Measurements from ENCODE around the gene SEMA4D.

SEMA4D gene

DNA sequence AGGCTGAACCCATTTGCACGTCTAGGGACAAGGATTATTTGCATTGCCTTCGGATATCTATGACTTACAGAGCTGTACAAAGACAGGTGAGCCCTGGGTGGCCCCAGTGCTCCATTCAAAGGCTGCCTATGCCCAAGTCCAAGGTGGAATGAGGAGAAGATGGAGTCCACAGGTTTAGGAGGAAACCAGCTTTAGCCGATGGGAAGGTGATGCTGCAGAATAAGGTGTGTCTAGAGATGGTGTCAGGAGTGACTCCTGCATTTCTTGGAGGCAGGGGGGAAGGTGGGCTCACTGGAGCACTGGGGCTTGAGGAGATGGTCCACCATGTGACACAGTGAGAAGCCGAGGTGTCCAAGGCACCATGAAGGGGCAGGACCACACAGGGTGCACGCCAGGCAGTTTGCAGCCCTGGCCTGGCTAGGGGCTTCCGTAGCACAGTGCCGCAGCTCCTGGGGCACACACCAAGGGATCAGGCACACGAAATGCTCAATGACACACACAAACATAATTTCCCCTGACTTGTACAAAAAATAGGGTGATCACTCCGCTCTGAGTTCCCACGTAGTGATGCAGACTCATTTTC is 32.1 kb downstream of the SEMA4D start:
- Histone ChIP-seq H2BK5ac (ENCODE audit: low read length) (no peak overlapping the region), H3K4me3 (ENCODE audit: low read length in 2 of 2) (no peak overlapping the region), H3K36me3 (replicated peaks in 1 of 2; ENCODE audit: control insufficient read depth in 2 of 2, insufficient read depth in 2 of 2, low read length in 2 of 2) (peaks cover 0 to 3% of the 10 kb centered on the region in 2 donors), H3K9me3 (replicated peaks in 1 of 2; ENCODE audit: control insufficient read depth in 2 of 2, insufficient read depth in 1 of 2, low read depth in 1 of 2, low read length in 2 of 2) (no peaks in the 10 kb centered on the region), H3K4me2 (ENCODE audit: insufficient read depth, low read length, poor library complexity, severe bottlenecking) (no peak overlapping the region), H3K4me1 (ENCODE audit: control insufficient read depth in 2 of 2, insufficient read depth in 1 of 2, low read depth in 1 of 2, low read length in 2 of 2) (peaks cover 0 to 10% of the 10 kb centered on the region in 2 donors), H2BK120ac (ENCODE audit: low read depth, low read length) (no peak overlapping the region), H3K27me3 (ENCODE audit: control insufficient read depth in 3 of 3, insufficient read depth in 3 of 3, low read depth in 1 of 3, low read length in 3 of 3) (no peaks in the 10 kb centered on the region), H3K79me1 (ENCODE audit: low read depth, low read length) (peaks cover 11% of the 10 kb centered on the region), H3K23ac (ENCODE audit: low read depth, low read length, poor library complexity) (peak overlapping the region; percentile 3), H2AK5ac (ENCODE audit: low read depth, low read length) (no peak overlapping the region), H3K4ac (ENCODE audit: low read length) (no peak overlapping the region), H3K27ac (replicated peaks; ENCODE audit: low read length) (no peak overlapping the region), H2BK12ac (ENCODE audit: low read length) (no peak overlapping the region), H4K91ac (ENCODE audit: low read depth, low read length, poor library complexity) (no peak overlapping the region), H4K8ac (ENCODE audit: low read depth, low read length) (no peak overlapping the region), H3K18ac (ENCODE audit: low read length) (peak overlapping the region; percentile 11), H3K9ac (ENCODE audit: low read depth, low read length, poor library complexity) (no peak overlapping the region), H3K14ac (ENCODE audit: low read length) (peak overlapping the region; percentile 25), H2BK15ac (ENCODE audit: low read length) (no peak overlapping the region), H2AFZ (ENCODE audit: low read length) (no peak overlapping the region)
- no CpG with 5 or more reads among the region's 10 CpGs for WGBS, 2 donors (ENCODE audit: extremely low coverage in 2 of 2, insufficient read length in 2 of 2, insufficient replicate concordance in 1 of 2)
- DNase-seq (ENCODE audit: low spot score): no peak

DNA sequence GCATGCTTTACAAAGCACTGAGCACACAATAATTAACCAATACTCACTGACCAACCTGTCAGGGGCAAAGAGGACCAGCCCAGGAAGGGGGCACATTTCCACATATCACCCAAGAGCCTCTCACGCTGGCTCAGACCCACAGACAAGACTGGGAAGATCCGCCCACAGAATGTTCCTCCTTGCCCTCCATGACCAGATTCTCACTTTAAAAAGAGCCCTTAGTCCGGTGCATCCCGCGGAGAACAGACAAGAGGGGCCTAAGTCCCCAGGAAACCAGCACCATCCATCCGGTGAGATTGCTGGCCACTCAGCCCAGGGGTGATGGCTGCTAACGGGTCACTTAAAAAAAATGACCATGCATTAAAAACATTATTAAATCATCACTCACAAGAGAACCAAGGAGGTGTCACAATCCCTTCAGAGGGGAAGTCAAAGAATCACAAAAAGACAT is 32.9 kb downstream of the SEMA4D start:
- Histone ChIP-seq H2BK12ac (ENCODE audit: low read length) (no peak overlapping the region), H2BK15ac (ENCODE audit: low read length) (no peak overlapping the region), H3K4me3 (ENCODE audit: low read length in 2 of 2) (no peak overlapping the region), H3K79me1 (ENCODE audit: low read depth, low read length) (peaks cover 11% of the 10 kb centered on the region), H2AK5ac (ENCODE audit: low read depth, low read length) (no peak overlapping the region), H2AFZ (ENCODE audit: low read length) (no peak overlapping the region), H2BK5ac (ENCODE audit: low read length) (no peak overlapping the region), H3K9me3 (replicated peaks in 1 of 2; ENCODE audit: control insufficient read depth in 2 of 2, insufficient read depth in 1 of 2, low read depth in 1 of 2, low read length in 2 of 2) (no peaks in the 10 kb centered on the region), H3K27me3 (ENCODE audit: control insufficient read depth in 3 of 3, insufficient read depth in 3 of 3, low read depth in 1 of 3, low read length in 3 of 3) (no peaks in the 10 kb centered on the region), H3K18ac (ENCODE audit: low read length) (no peak overlapping the region), H3K14ac (ENCODE audit: low read length) (no peak overlapping the region), H3K27ac (replicated peaks; ENCODE audit: low read length) (no peak overlapping the region), H3K36me3 (replicated peaks in 1 of 2; ENCODE audit: control insufficient read depth in 2 of 2, insufficient read depth in 2 of 2, low read length in 2 of 2) (peaks cover 0 to 3% of the 10 kb centered on the region in 2 donors), H3K4me2 (ENCODE audit: insufficient read depth, low read length, poor library complexity, severe bottlenecking) (no peak overlapping the region), H3K9ac (ENCODE audit: low read depth, low read length, poor library complexity) (no peak overlapping the region), H3K4ac (ENCODE audit: low read length) (no peak overlapping the region), H2BK120ac (ENCODE audit: low read depth, low read length) (no peak overlapping the region), H4K91ac (ENCODE audit: low read depth, low read length, poor library complexity) (no peak overlapping the region), H4K8ac (ENCODE audit: low read depth, low read length) (no peak overlapping the region), H3K4me1 (ENCODE audit: control insufficient read depth in 2 of 2, insufficient read depth in 1 of 2, low read depth in 1 of 2, low read length in 2 of 2) (peaks cover 0 to 11% of the 10 kb centered on the region in 2 donors), H3K23ac (ENCODE audit: low read depth, low read length, poor library complexity) (no peak overlapping the region)
- no peak for DNase-seq (ENCODE audit: low spot score)
- no CpG with 5 or more reads among the region's 7 CpGs for WGBS, 2 donors (ENCODE audit: extremely low coverage in 2 of 2, insufficient read length in 2 of 2, insufficient replicate concordance in 1 of 2)

- no peak overlapping the region for H4K8ac ChIP-seq (ENCODE audit: low read depth, low read length)
- H2BK5ac ChIP-seq (ENCODE audit: low read length): no peak overlapping the region
- H3K4me3 ChIP-seq (ENCODE audit: low read length in 2 of 2): no peak overlapping the region
- H3K4me1 ChIP-seq (ENCODE audit: control insufficient read depth in 2 of 2, insufficient read depth in 1 of 2, low read depth in 1 of 2, low read length in 2 of 2): peaks cover 0 to 16% of the 10 kb centered on the region in 2 donors
- no peaks in the 10 kb centered on the region for H3K27me3 ChIP-seq (ENCODE audit: control insufficient read depth in 3 of 3, insufficient read depth in 3 of 3, low read depth in 1 of 3, low read length in 3 of 3)
- H3K18ac ChIP-seq (ENCODE audit: low read length): no peak overlapping the region
- peaks cover 0 to 3% of the 10 kb centered on the region in 2 donors for H3K36me3 ChIP-seq (replicated peaks in 1 of 2; ENCODE audit: control insufficient read depth in 2 of 2, insufficient read depth in 2 of 2, low read length in 2 of 2)
- no peak overlapping the region for H3K27ac ChIP-seq (replicated peaks; ENCODE audit: low read length)
- H3K14ac ChIP-seq (ENCODE audit: low read length): peak overlapping the region; percentile 26
- H4K91ac ChIP-seq (ENCODE audit: low read depth, low read length, poor library complexity): no peak overlapping the region
- no peak for DNase-seq (ENCODE audit: low spot score)
- H2BK12ac ChIP-seq (ENCODE audit: low read length): no peak overlapping the region
- no peak overlapping the region for H3K4ac ChIP-seq (ENCODE audit: low read length)
- H2BK120ac ChIP-seq (ENCODE audit: low read depth, low read length): no peak overlapping the region
- H3K9ac ChIP-seq (ENCODE audit: low read depth, low read length, poor library complexity): no peak overlapping the region
- H3K4me2 ChIP-seq (ENCODE audit: insufficient read depth, low read length, poor library complexity, severe bottlenecking): no peak overlapping the region
- no peak overlapping the region for H3K23ac ChIP-seq (ENCODE audit: low read depth, low read length, poor library complexity)
- no CpG with 5 or more reads among the region's 7 CpGs for whole genome bisulfite sequencing, 2 donors (ENCODE audit: extremely low coverage in 2 of 2, insufficient read length in 2 of 2, insufficient replicate concordance in 1 of 2)
- no peak overlapping the region for H2AK5ac ChIP-seq (ENCODE audit: low read depth, low read length)
- H2AFZ ChIP-seq (ENCODE audit: low read length): no peak overlapping the region
- no peaks in the 10 kb centered on the region for H3K9me3 ChIP-seq (replicated peaks in 1 of 2; ENCODE audit: control insufficient read depth in 2 of 2, insufficient read depth in 1 of 2, low read depth in 1 of 2, low read length in 2 of 2)
- peaks cover 11% of the 10 kb centered on the region for H3K79me1 ChIP-seq (ENCODE audit: low read depth, low read length)
- H2BK15ac ChIP-seq (ENCODE audit: low read length): no peak overlapping the region
Measured at GRCh38 chr9:89464300-89464901, 33.5 kb downstream of the SEMA4D start.

DNA sequence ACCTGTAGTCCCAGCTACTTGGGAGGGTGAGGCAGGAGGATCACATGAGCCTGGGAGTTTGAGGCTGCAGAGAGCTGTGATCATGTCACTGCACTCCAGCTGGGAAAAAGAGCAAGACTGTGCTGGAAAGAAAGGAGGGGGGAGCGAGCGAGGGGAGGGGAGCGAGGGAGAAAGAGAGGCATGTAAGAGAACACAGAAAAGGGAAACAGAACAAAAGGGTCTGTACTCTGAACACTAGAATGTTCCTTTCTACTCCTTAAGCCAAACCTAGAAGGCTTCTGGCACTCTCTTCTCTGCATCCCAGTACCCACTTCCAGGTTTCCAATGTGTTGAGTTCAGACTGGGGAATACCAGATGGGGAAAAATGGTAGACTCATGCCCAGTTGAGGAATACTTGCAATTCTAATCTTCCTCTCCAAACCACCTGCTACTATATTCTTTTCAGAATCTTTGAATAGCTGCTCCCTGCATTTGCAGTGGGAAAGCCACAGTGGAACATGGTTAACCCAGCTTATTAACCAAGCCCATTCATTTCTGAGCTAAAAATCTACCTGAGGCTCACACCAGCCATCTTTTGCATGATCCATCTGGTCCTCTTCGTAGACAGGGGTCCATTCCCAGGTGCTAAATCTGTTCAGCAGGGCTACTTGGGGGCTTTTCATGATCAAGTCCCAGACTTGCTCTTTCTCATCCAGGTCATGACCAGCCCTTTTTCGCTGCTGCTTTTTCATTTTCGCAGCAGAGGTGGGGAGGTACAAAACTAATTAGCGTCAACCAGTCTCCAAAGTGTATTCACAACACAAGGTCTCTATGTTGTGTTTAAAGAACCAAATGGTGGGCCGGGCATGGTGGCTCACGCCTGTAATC is 34.9 kb downstream of the SEMA4D start:
- Histone ChIP-seq H2BK12ac (ENCODE audit: low read length) (no peak overlapping the region), H3K14ac (ENCODE audit: low read length) (no peak overlapping the region), H3K4me1 (ENCODE audit: control insufficient read depth in 2 of 2, insufficient read depth in 1 of 2, low read depth in 1 of 2, low read length in 2 of 2) (peaks cover 0 to 25% of the 10 kb centered on the region in 2 donors), H3K36me3 (replicated peaks in 1 of 2; ENCODE audit: control insufficient read depth in 2 of 2, insufficient read depth in 2 of 2, low read length in 2 of 2) (peaks cover 0 to 3% of the 10 kb centered on the region in 2 donors), H4K91ac (ENCODE audit: low read depth, low read length, poor library complexity) (no peak overlapping the region), H3K27ac (replicated peaks; ENCODE audit: low read length) (no peak overlapping the region), H3K9me3 (replicated peaks in 1 of 2; ENCODE audit: control insufficient read depth in 2 of 2, insufficient read depth in 1 of 2, low read depth in 1 of 2, low read length in 2 of 2) (no peaks in the 10 kb centered on the region), H2BK15ac (ENCODE audit: low read length) (no peak overlapping the region), H2BK5ac (ENCODE audit: low read length) (no peak overlapping the region), H3K18ac (ENCODE audit: low read length) (no peak overlapping the region), H3K27me3 (ENCODE audit: control insufficient read depth in 3 of 3, insufficient read depth in 3 of 3, low read depth in 1 of 3, low read length in 3 of 3) (no peaks in the 10 kb centered on the region), H2AFZ (ENCODE audit: low read length) (no peak overlapping the region), H2AK5ac (ENCODE audit: low read depth, low read length) (no peak overlapping the region), H2BK120ac (ENCODE audit: low read depth, low read length) (no peak overlapping the region), H3K79me1 (ENCODE audit: low read depth, low read length) (peaks cover 16% of the 10 kb centered on the region), H3K4me2 (ENCODE audit: insufficient read depth, low read length, poor library complexity, severe bottlenecking) (no peak overlapping the region), H3K4me3 (ENCODE audit: low read length in 2 of 2) (no peak overlapping the region), H3K4ac (ENCODE audit: low read length) (no peak overlapping the region), H4K8ac (ENCODE audit: low read depth, low read length) (no peak overlapping the region), H3K23ac (ENCODE audit: low read depth, low read length, poor library complexity) (no peak overlapping the region), H3K9ac (ENCODE audit: low read depth, low read length, poor library complexity) (no peak overlapping the region)
- whole genome bisulfite sequencing, 2 donors (ENCODE audit: extremely low coverage in 2 of 2, insufficient read length in 2 of 2, insufficient replicate concordance in 1 of 2): no CpG with 5 or more reads among the region's 9 CpGs
- no peak for DNase-seq (ENCODE audit: low spot score)

All from neuronal stem cell (in vitro differentiated cells).